A549 (cell line): ENCODE measurements around the gene PCDHGA10. TPM values are rescaled to one million over a fixed set of nuclear protein-coding genes. Genes with fewer than 3 reads are reported as not detected.
"Not testable (repeated sequence)": the region's sequence is repeated elsewhere in the genome, so short reads cannot be mapped to it uniquely, and the experiment has no call there.

Source experiments
- ATAC-seq, 2 experiments: fragments of 200-7000 bp in 1 of 2; fragments of >200 bp in 1 of 2; cut with Nextera tagmentation in 1 of 2; cut with Tn5 transposase in 1 of 2; 3 replicates each; pipeline versions ENCODE4 v1.8.0 to v1.9.1; 2018 to 2020; ENCODE audit warnings: mild to moderate bottlenecking in 1 of 2, moderate library complexity in 1 of 2
- CTCF ChIA-PET: fragments of 300-600 bp; sonication (Branson Sonifier 250); formaldehyde crosslinking; extraction: SDS; loops from one replicate; lab custom pipeline; 2021; ENCODE audit warnings: antibody characterized with exemption, inconsistent platforms; lab: Yijun Ruan, JAX
- POLR2A ChIA-PET: fragments of 350-600 bp; formaldehyde crosslinking; extraction: SDS; loops from one replicate; lab custom pipeline; 2021; ENCODE audit warnings: antibody characterized with exemption, inconsistent platforms; lab: Yijun Ruan, JAX
- DNase-seq, 2 experiments: peaks; one replicate each; pipeline versions ENCODE4 v3.0.0 to v3.0.0-alpha.2; 2011 to 2016; ENCODE audit warnings: low read depth in 1 of 2, low spot score in 1 of 2
- FAIRE-seq: peaks from 2 replicates; lab custom pipeline; 2011; peaks lifted over from hg19 to GRCh38; lab: Jason Lieb, UNC
- H3K27ac ChIP-seq, 2 experiments: fragments of >200 bp; sonication (Bioruptor Twin); formaldehyde crosslinking; 3 replicates each; pipeline ENCODE4 v1.5.1; 2016 to 2017
- H3K4me1 ChIP-seq: fragments of >200 bp; sonication (Bioruptor Twin); formaldehyde crosslinking; 3 replicates; pipeline ENCODE4 v1.6.1; 2016
- H3K4me2 ChIP-seq: fragments of >200 bp; sonication (Bioruptor Twin); formaldehyde crosslinking; 3 replicates; pipeline ENCODE4 v1.6.1; 2016
- H3K4me3 ChIP-seq: fragments of >200 bp; sonication (Bioruptor Twin); formaldehyde crosslinking; 3 replicates; pipeline ENCODE4 v1.5.1; 2016
- H3K9me3 ChIP-seq: fragments of >200 bp; sonication (Bioruptor Twin); formaldehyde crosslinking; 3 replicates; pipeline ENCODE4 v1.6.1; 2016
- ATOH8 ChIP-seq: fragments of 250-450 bp; sonication (Bioruptor Pico); IDR thresholded peaks from 2 replicates; pipeline ENCODE4 v1.5.0; 2020; ENCODE audit warnings: low read depth, mild to moderate bottlenecking, moderate library complexity
- CTCF ChIP-seq: fragments of >200 bp; sonication (Bioruptor Twin); formaldehyde crosslinking; IDR thresholded peaks from 3 replicates; pipeline ENCODE4 v1.5.1; 2016
- E2F6 ChIP-seq: IDR thresholded peaks from 2 replicates; pipeline ENCODE4 v1.6.1; 2012; ENCODE audit warnings: low read depth, borderline replicate concordance
- EP300 ChIP-seq, 2 experiments: fragments of >200 bp; sonication (Bioruptor Twin); formaldehyde crosslinking; IDR thresholded peaks; 2 replicates in 1 of 2; 3 replicates in 1 of 2; pipeline ENCODE4 v1.6.1; 2016 to 2017
- ESRRA ChIP-seq: fragments of 150-350 bp; IDR thresholded peaks from 2 replicates; pipeline ENCODE4 v1.6.1; 2014; ENCODE audit warnings: mild to moderate bottlenecking, low read length, borderline replicate concordance
- FOXS1 ChIP-seq: fragments of 250-450 bp; sonication (Bioruptor Pico); IDR thresholded peaks from 2 replicates; pipeline ENCODE4 v1.5.0; 2020; ENCODE audit warnings: mild to moderate bottlenecking, moderate library complexity
- HDAC2 ChIP-seq: fragments of 200-600 bp; sonication (generic); IDR thresholded peaks from 2 replicates; pipeline ENCODE4 v1.6.1; 2016
- HEYL ChIP-seq: fragments of 250-450 bp; sonication (Bioruptor Pico); IDR thresholded peaks from 2 replicates; pipeline ENCODE4 v1.8.0; 2021; ENCODE audit warnings: mild to moderate bottlenecking, moderate library complexity
- HOXB5 ChIP-seq: fragments of 250-450 bp; sonication (Bioruptor Pico); IDR thresholded peaks from 2 replicates; pipeline ENCODE4 v1.5.0; 2020; ENCODE audit warnings: mild to moderate bottlenecking, moderate library complexity
- JUN ChIP-seq, 2 experiments: fragments of >200 bp; sonication (Bioruptor Twin); formaldehyde crosslinking; IDR thresholded peaks; 2 replicates in 1 of 2; 3 replicates in 1 of 2; pipeline ENCODE4 v1.6.1; 2016 to 2017
- JUNB ChIP-seq: fragments of >200 bp; sonication (Bioruptor Twin); formaldehyde crosslinking; IDR thresholded peaks from 2 replicates; pipeline ENCODE4 v1.6.1; 2016
- MAZ ChIP-seq: fragments of 150-350 bp; IDR thresholded peaks from 2 replicates; pipeline ENCODE4 v1.6.1; 2014; ENCODE audit warnings: antibody characterized with exemption, low read depth, low read length, borderline replicate concordance
- MYC ChIP-seq: IDR thresholded peaks from 2 replicates; pipeline ENCODE4 v1.6.1; 2012; ENCODE audit warnings: mild to moderate bottlenecking, inconsistent platforms, low read length, improper control_type of control experiment, borderline replicate concordance
- PHF8 ChIP-seq: fragments of 200-600 bp; sonication (generic); IDR thresholded peaks from 2 replicates; pipeline ENCODE4 v1.6.1; 2016; ENCODE audit warnings: low read depth, mild to moderate bottlenecking, antibody characterized with exemption, moderate library complexity, borderline replicate concordance
- RAD21 ChIP-seq, 2 experiments: fragments of >200 bp in 1 of 2; sonication (Bioruptor Twin) in 1 of 2; formaldehyde crosslinking in 1 of 2; IDR thresholded peaks in 1 of 2; conservative IDR thresholded peaks in 1 of 2; 2 replicates in 1 of 2; 3 replicates in 1 of 2; pipeline ENCODE4 v1.6.1; 2012 to 2018; ENCODE audit warnings: inconsistent platforms in 1 of 2
- RFX5 ChIP-seq: fragments of 450-650 bp; IDR thresholded peaks from 2 replicates; pipeline ENCODE4 v1.7.1; 2014; ENCODE audit warnings: antibody characterized with exemption, mild to moderate bottlenecking, moderate library complexity
- RNF2 ChIP-seq: fragments of 200-600 bp; sonication (generic); IDR thresholded peaks from 2 replicates; pipeline ENCODE4 v1.6.1; 2016; ENCODE audit warnings: low read depth, mild to moderate bottlenecking, antibody characterized with exemption, moderate library complexity, borderline replicate concordance
- SMC3 ChIP-seq: fragments of >200 bp; sonication (Bioruptor Twin); formaldehyde crosslinking; IDR thresholded peaks from 3 replicates; pipeline ENCODE4 v1.6.1; 2018; ENCODE audit warnings: inconsistent platforms
- TFCP2L1 ChIP-seq: fragments of 250-450 bp; sonication (Bioruptor Pico); IDR thresholded peaks from 2 replicates; pipeline ENCODE4 v1.5.0; 2021; ENCODE audit warnings: mild to moderate bottlenecking
- ZC3H11A ChIP-seq: fragments of 450-650 bp; IDR thresholded peaks from 2 replicates; pipeline ENCODE4 v1.6.1; 2014; ENCODE audit warnings: antibody characterized with exemption, mild to moderate bottlenecking
- ZNF302 ChIP-seq: fragments of 250-450 bp; sonication (Bioruptor Pico); IDR thresholded peaks from 2 replicates; pipeline ENCODE4 v1.9.0; 2021; ENCODE audit warnings: inconsistent platforms, mild to moderate bottlenecking, moderate library complexity
- WGBS: methylation state at CpG from one replicate; pipeline ENCODE4 v1.1.6; 2017; ENCODE audit errors: missing lambda C conversion rate; 5-methylcytosine and 5-hydroxymethylcytosine counted together
- polyA plus RNA-seq, 4 experiments: library from polyadenylated mRNA; depleted of rRNA in 3 of 4; stranded (reverse); fragments of >200 nt; fragmentation: RNase III in 1 of 4; extraction: RNeasy Plus Mini Kit Qiagen cat#74134 plus additional on column Dnase treatment in 1 of 4; gene quantifications; 2 replicates in 3 of 4; 3 replicates in 1 of 4; pipeline ENCODE4 v1.2.3, GENCODE V29; 2011 to 2017
- TF ChIP-seq, protein P1 (sequence below): fragments of >200 bp; sonication (Bioruptor Twin); formaldehyde crosslinking; IDR thresholded peaks from 2 replicates; pipeline ENCODE4 v1.6.1; 2016

The PCDHGA10 gene
- polyA plus RNA-seq, 2 of the 4 experiments (the other 2 are of a cell fraction) = 0.04 TPM; not detected in 1

DNA sequence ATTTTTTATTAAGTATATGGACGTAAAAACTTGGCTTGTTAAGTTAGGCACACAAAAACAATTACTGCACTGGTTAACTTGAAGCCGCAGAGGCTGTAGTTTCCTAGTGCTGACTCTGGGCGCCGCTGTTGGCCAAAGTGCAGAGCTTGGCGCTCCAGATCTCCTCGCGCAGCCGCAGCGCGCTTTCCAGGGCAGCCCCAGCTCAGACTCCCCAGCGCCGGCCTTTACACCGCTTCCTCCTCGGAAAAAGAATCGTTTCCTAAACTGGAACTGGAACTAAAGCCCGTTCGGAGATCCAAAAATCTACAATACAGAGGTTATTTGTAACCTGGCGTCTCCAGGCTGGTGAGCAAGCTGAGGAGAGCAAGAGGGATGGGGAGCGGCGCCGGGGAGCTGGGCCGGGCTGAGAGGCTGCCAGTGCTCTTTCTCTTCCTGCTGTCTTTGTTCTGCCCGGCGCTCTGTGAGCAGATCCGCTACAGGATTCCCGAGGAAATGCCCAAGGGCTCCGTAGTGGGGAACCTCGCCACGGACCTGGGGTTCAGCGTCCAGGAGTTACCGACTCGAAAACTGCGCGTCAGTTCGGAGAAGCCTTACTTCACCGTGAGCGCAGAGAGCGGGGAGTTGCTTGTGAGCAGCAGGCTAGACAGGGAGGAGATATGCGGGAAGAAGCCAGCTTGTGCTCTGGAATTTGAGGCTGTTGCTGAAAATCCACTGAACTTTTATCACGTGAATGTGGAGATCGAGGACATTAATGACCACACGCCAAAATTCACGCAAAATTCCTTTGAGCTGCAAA lies 14.8 kb upstream of the PCDHGA10 start, which contains the start of gene PCDHGB5:
TSS of gene PCDHGB5 (plus strand) at position 192 of the 796 bp plus-strand sequence. CDS start at position 373, 181 bp downstream.
- peak within 1 kb of the TSS; percentile 34; the same call in 1 of the 3 replicates for H3K4me2 ChIP-seq
- 38% methylated on average over 26 of the region's 43 CpGs for WGBS
- CTCF ChIA-PET = interaction anchor here (0.5 to 3.5 kb wide), 21 partner anchors 15 to 303 kb away, joined by 3 to 28 read pairs (median 5); partner anchors contain the start of genes PCDHB2, PCDHGA1, PCDHGA10 and PCDHGA7
- H3K4me1 ChIP-seq, H3K4me3 ChIP-seq, POLR2A ChIA-PET: not testable (repeated sequence)
- FAIRE-seq (peak; percentile 28), DNase-seq (peak in 1 of 2 experiments; percentile 69), ATAC-seq (peak; percentile 87 to 98)
- H3K9me3 ChIP-seq = peaks cover 69% of the 10 kb centered on the region
- TF ChIP-seq CTCF = peak; percentile 44
- peak; percentile 62 for TF ChIP-seq RAD21 (conservative IDR thresholded peaks at IDR 0.05 in 1 of 2, IDR thresholded peaks at IDR 0.05 in 1 of 2)
- TF ChIP-seq SMC3 = 0 out of 3 replicates have a peak, but pooled peaks have one; percentile 28
- peak within 1 kb of the TSS in 1 of 2 experiments; percentile 58; a peak in 1 of 6 replicates for H3K27ac ChIP-seq

- FAIRE-seq (no peak), ATAC-seq (no peak), DNase-seq (no peak)
- no peak overlapping the region for H3K4me3 ChIP-seq
- ChIA-PET POLR2A (no interaction called here), CTCF (interaction anchor here (1.0 to 3.5 kb wide), 9 partner anchors 14 to 165 kb away, joined by 3 to 28 read pairs (median 7); partner anchors contain the start of genes PCDHGA1, PCDHGA10, PCDHGA7 and TAF7)
- WGBS = 78% methylated on average over 15 of the region's 15 CpGs
- H3K27ac ChIP-seq = no peak overlapping the region
- H3K9me3 ChIP-seq = peaks cover 68% of the 10 kb centered on the region
- no peak overlapping the region for H3K4me2 ChIP-seq
- no peak for TF ChIP-seq MYC
- no peaks in the 10 kb centered on the region for H3K4me1 ChIP-seq
These were observed 14.2 kb upstream of the PCDHGA10 start for GRCh38 chr5:141398608-141399007.

DNA sequence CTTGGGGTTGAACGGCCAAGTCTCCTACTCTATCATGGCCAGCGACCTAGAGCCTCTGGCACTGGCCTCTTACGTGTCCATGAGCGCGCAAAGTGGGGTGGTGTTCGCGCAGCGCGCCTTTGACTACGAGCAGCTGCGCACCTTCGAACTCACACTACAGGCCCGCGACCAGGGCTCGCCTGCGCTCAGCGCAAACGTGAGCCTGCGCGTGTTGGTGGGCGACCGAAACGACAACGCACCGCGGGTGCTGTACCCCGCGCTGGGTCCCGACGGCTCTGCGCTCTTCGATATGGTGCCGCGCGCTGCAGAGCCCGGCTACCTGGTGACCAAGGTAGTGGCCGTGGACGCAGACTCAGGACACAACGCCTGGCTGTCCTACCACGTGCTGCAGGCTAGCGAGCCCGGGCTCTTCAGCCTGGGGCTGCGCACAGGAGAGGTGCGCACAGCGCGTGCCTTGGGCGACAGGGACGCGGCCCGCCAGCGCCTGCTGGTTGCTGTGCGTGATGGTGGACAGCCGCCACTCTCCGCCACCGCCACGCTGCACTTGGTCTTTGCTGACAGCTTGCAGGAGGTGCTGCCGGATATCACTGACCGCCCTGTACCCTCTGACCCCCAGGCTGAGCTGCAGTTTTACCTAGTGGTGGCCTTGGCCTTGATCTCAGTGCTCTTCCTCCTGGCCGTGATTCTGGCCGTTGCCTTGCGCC lies 13.1 kb upstream of the PCDHGA10 start:
- TF ChIP-seq HEYL (CRISPR knock-in tag) (no peak), JUN (IDR thresholded peaks at IDR 0.05) (no peak), TFCP2L1 (no peak), RNF2 (no peak), ZNF302 (CRISPR knock-in tag) (no peak), ZC3H11A (no peak), PHF8 (no peak), RFX5 (no peak), HOXB5 (CRISPR knock-in tag) (no peak), EP300 (IDR thresholded peaks at IDR 0.05) (no peak), E2F6 (no peak), ESRRA (no peak), MAZ (no peak), CTCF (no peak), FOXS1 (no peak), HDAC2 (no peak), JUNB (no peak), ATOH8 (CRISPR knock-in tag) (no peak)
- TF ChIP-seq, protein P1, sequence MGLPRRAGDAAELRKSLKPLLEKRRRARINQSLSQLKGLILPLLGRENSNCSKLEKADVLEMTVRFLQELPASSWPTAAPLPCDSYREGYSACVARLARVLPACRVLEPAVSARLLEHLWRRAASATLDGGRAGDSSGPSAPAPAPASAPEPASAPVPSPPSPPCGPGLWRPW = no peak
- H3K4me2 ChIP-seq = no peak overlapping the region
- H3K4me1 ChIP-seq = no peaks in the 10 kb centered on the region
- no peak overlapping the region for H3K4me3 ChIP-seq
- ATAC-seq (no peak), DNase-seq (no peak), FAIRE-seq (no peak)
- POLR2A ChIA-PET = no interaction called here
- CTCF ChIA-PET = interaction anchor here (1.0 to 1.9 kb wide), 2 partner anchors 17 to 125 kb away, joined by 3 to 7 read pairs; partner anchors contain the start of gene PCDHGA7
- peaks cover 68% of the 10 kb centered on the region for H3K9me3 ChIP-seq
- H3K27ac ChIP-seq = no peak overlapping the region
- 92% methylated on average over 36 of the region's 61 CpGs for WGBS
